Activated T-cell treated with anti-CD3 and anti-CD28 coated beads for 24 hours (primary cell): ENCODE data around the gene UBE2L5.

Experiments
- DNase-seq: peaks from one replicate; pipeline ENCODE4 v3.0.0-alpha.2; 2020; ENCODE audit warnings: low read depth

UBE2L5 gene

DNA sequence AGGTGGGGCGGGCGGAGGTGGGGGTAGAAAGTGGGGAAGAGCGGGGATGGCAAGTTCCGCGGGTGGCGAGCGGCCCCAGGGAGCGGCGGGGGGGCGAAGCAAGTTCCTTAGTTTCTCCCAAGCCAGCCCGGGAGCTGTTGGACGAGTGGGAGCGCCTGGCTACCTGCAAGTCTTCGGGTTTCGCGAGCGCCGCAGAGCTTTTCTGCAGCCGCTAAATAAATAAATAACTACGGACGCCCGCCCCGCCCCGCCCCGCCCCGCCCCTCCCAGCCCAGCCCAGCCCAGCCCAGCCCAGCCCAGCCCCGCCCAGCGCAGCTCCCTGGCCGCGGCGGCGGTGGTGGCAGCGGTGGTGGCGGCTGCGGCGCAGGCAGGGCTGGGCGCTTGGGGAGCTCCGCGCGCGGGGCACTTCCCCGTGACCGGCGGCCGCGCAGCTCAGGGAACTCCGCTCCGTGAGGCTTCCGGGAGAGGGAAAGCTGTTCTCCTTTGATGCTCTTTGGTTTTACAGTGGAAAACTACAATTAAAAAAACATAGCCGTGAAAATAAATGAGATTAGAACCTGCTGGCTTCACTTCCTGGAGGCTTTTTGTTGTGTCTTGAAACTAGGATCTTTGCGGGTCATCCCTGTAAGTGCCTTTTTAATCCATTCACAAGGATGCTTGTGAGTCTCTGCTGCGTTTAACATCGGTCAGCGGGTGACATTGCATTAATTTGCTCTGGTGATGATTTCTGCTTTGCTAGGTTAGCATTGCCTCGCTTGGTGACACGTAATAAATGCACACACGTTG, at the start of gene UBE2L5:
UBE2L5 (plus strand) TSS at position 440 of the 786 bp plus-strand sequence. CDS start 5,498 bp downstream, outside the sequence.
- peak; percentile 54 for DNase-seq

GRCh38 chr13:30373727-30374126, 48.6 kb upstream of the UBE2L5 start:
- DNase-seq = no peak

DNA sequence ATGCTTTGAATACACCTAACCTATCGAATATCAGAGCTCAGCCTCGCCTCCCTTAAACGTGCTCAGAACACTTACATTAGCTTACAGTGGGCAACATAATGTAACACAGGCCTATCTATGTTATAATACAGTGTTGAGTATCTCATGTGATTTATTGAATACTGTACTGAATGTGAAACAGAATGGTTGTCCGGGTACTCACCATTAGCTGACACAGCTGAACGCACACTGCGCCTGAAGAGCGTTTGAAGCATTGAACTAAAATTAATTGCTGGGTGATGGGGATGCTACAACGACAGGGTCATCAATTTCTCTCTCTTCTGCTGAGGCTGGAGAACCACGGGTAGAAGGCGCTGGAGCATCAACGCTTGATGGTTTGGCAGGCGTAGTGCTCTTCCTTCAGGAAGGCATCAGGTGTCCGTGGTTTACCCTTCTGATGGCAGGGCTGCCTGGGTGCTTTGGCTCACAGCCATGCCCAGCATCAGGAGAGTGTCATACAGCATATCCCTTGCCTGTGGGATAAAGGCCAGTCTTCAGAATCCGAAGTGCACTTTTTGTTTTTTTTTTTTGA, 46.9 kb upstream of the UBE2L5 start:
- no peak for DNase-seq

GRCh38 chr13:30376426-30377311, 45.6 kb upstream of the UBE2L5 start:
- DNase-seq = peak; percentile 52

DNA sequence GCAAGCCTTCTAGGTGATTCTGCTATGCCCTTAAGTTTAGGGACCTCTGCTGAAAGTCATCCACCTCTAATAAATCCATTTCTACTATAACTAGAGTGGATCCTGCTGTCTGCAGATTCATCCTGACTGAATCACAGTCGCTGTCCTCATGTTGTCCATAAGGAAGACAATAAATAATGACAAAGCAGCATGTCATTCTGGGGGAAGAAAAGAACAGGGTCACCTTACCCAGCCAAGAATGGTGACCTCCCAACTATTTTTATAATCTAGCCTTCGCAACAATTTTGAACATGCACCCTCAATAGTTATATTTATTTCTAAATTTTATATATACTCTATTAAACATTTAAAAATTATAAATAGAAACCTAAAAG, 45.0 kb upstream of the UBE2L5 start:
- DNase-seq = no peak

GRCh38 chr13:30378191-30378590, 44.1 kb upstream of the UBE2L5 start:
- DNase-seq = no peak

GRCh38 chr13:30381049-30381448, 41.2 kb upstream of the UBE2L5 start:
- no peak for DNase-seq

DNA sequence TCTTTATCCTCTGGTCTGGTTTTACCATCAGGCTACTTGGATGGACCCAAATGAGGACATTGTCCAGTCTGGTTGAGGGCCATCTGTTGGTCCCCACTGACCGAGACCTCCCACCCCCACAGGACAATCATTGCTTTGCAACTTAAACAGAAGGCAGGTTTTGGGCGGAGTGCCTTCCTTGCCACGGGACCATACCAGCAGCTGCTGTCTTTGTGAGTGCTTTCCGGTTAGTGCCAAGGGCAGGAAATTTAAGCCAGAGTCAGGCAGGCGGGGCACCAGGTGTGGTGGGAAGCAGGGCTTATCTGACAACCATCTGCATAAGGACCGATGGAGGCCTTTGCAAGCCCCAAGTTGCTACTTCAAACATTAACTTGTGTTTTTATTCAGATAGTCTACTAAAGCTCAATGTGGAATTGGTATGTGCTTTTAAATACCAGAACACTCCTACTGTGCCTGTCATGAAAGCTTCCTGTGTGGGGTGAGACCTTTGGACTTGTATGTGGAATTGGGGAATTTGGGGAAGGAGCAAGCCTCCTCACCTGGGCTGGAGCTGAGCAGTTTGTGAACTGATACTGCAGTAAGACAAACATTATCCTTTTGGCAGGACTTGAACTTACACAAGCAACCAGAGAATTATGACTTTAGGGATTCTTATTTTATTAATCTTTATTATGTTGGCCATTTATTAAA, 39.3 kb upstream of the UBE2L5 start:
- DNase-seq = no peak

DNA sequence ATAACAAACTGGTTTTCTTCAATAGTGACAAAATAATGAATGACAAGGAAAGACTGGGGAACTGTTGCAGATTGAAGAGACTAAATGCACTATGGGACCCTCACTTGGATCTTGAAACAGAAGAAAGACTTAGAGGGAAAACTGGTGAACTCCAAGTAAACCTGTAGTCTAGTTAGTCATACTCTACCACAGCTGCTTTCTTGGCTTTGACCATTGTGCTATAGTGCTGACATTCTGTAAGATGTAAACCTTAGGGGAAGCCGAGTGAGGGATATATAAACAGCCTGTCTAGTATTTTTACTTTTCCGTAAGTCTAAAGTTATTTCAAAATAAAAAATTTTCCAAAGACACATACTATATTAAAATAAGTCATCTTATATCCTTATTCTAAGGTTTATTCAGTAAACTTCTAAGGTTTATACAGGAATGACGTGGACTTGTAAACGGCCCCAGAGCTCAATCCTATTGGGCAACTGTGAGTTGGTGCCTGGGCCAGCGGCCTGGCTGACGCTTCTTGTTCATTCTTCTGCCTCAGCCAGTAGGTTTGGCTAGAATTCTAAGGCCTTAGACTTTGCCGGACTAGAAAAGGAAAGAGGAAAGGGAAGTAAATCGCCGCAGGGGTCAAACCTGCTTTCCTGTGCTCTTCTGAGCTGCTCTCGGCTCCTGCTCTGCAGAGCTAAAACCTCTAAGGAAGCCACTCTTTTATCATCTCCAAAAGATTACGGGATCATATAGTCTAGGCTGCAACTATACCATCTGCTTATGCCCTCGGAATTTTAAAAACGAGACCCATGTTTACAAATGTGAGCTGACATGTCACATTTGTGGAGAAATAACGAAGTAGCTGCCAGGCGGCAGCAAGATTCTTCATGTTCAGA, 33.6 kb upstream of the UBE2L5 start:
- no peak for DNase-seq

DNA sequence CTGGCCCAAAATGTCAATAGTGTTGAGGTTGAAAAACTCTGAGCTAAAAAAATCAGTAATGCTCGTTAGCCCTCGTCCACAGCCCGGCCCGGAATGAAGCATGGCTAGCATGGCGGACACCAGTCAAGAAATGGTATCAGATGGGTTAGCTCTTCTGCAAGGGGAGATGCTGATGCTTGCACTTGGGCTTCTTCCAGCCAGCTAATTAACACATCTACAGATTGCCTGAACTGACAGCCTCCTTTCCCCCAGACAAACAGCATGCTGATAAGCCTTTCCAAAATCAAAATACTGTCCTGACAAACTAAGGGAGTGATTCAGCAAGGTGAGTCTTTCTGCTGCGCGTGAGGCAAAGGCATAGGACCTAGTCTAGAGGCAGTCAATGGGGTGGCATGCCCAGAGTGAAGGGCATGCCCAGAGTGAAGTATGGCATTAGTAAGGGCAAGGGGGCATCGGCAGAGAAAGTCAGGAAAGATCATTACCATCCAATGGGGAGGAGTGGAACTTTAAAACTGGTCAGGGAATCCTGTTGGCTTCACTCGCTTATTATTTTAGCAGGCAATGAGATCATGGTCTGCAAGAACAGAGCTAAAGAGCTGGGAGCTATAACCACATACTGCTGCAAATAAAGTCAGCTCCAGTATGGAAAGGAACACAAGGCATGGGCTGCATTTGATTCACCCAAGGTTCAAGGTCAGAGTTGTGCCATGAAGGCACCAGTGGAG, 30.2 kb upstream of the UBE2L5 start:
- DNase-seq = no peak

DNA sequence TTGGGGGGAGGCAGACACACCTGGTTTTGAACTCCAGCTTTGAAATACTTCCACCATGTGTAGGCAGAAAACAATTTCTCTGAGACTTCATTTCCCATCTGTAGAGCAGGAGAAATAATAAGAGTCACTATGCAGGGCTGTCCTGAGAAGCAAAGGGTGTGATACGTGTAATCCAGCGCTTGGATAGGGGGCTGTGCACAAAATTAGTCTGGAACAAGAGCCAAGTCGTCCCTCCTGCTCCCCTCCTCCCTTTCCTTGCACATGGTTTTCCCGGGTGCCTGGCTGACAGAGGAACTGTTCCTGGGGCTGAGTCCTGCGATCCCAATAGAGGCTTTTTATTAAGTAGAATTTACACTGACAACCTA, 29.6 kb upstream of the UBE2L5 start:
- DNase-seq = no peak

- no peak for DNase-seq
These were observed 27.5 kb upstream of the UBE2L5 start for GRCh38 chr13:30394751-30395191.

- peak; percentile 47 for DNase-seq
These were observed 26.8 kb upstream of the UBE2L5 start for GRCh38 chr13:30395192-30396158.

GRCh38 chr13:30396434-30397075, 25.7 kb upstream of the UBE2L5 start:
- no peak for DNase-seq

DNA sequence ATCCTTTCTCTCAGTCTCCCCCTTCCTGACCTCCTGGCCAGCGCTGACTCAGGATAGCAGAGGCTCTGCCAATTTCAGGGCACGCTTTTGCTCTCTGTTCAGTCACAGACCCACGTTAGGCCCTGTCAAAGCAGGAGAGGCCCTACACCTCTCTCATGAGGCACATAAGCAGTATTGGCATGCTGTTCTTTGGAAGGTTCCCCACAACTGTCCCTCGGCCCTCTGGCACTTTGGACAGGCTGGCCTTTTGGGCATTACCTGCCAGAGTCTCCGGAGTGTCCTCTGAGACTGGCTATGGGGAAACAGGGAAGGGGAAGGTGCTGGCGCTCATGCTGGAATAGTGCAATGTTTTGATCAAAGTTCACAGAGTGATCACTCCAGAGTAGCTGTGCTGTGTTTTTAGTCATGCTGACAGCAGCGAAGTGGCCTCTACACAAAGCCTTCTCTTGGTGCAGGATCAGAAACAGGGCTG, 23.7 kb upstream of the UBE2L5 start:
- no peak for DNase-seq

DNA sequence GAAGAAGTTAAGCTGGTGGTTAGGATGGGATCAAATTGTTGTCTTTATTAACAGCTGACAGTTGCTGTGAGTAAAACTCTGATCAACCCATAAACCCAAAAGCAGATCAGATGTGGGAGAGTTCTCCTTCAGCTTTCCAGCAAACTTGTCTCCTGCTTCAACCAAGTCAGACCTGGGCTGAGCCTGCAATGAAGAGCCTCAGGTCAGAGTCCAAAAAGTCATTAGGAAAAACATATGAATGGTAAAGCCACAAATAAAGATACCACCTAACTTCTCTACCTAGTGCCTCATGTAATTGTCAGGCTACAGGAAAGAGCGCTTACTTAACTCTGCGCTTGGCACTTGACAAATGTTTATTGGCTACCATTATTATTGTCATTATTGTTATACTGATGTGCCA, 21.9 kb upstream of the UBE2L5 start:
- no peak for DNase-seq

- DNase-seq = no peak
These were observed 20.9 kb upstream of the UBE2L5 start for GRCh38 chr13:30401347-30401746.

- DNase-seq = no peak
These were observed 18.8 kb upstream of the UBE2L5 start for GRCh38 chr13:30403456-30403855.

DNA sequence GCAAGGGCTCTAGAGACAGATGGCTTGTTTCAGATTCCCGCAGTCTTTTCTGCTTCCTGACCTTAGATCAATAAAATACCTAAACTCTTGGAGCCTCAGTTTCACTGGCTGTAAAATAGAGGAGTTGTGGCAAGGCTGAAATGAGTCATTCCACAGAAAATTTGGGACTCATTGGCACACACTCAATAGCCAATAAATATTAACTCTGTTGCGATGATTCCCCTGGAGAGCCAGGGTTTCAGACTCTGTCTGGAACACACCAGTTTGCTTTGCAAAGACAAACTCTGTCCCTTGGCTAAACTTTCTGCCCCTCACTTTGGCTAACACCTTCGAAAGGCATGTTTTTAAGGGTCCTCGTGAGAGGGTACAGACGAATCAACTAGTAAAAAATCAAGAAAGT, 18.1 kb upstream of the UBE2L5 start:
- no peak for DNase-seq
